Neural cell (in vitro differentiated cells): Measurements from ENCODE around the gene AQP9. TPM values are rescaled to one million over a fixed set of nuclear protein-coding genes. Genes with fewer than 3 reads are reported as not detected.

Experiments used
- H2AFZ ChIP-seq: fragments of 200-600, 300-800 bp; sonication (generic), shearing (Covaris generic); 2 replicates; pipeline ENCODE4 v1.6.0; 2014; ENCODE audit warnings: low read depth, mild to moderate bottlenecking, antibody characterized with exemption, low read length, moderate library complexity
- H3F3A ChIP-seq: fragments of 200-600 bp; shearing (Covaris generic); 2 replicates; pipeline ENCODE4 v1.6.1; 2016; ENCODE audit warnings: mild to moderate bottlenecking, moderate library complexity, mixed read lengths, antibody characterized with exemption, low read length; ENCODE audit not compliant: insufficient read depth, poor library complexity, severe bottlenecking
- H3K27ac ChIP-seq: fragments of 200-600, 300-800 bp; sonication (generic), shearing (Covaris generic); 2 replicates; pipeline ENCODE4 v1.5.1; 2014; ENCODE audit warnings: mild to moderate bottlenecking, low read length, moderate library complexity
- H3K27me3 ChIP-seq: fragments of 300-800, 200-600 bp; sonication (generic), shearing (Covaris generic); 2 replicates; pipeline ENCODE4 v1.6.0; 2014; ENCODE audit warnings: mild to moderate bottlenecking, low read depth, low read length, moderate library complexity; ENCODE audit not compliant: insufficient read depth
- H3K36me3 ChIP-seq: fragments of 300-800, 200-600 bp; sonication (generic), shearing (Covaris generic); 2 replicates; pipeline ENCODE4 v1.5.1; 2014; ENCODE audit warnings: mild to moderate bottlenecking, antibody characterized with exemption, low read length, moderate library complexity; ENCODE audit not compliant: insufficient read depth
- H3K4me2 ChIP-seq: fragments of 300-800, 200-600 bp; sonication (generic), shearing (Covaris generic); 2 replicates; pipeline ENCODE4 v1.6.0; 2014; ENCODE audit warnings: mild to moderate bottlenecking, low read length
- H3K4me3 ChIP-seq: fragments of 300-800, 200-600 bp; sonication (generic), shearing (Covaris generic); 2 replicates; pipeline ENCODE4 v1.5.1; 2014; ENCODE audit warnings: mild to moderate bottlenecking, low read length, moderate library complexity
- H3K79me2 ChIP-seq: fragments of 200-600 bp; shearing (Covaris generic); replicated peaks from 2 replicates; pipeline ENCODE4 v1.6.0; 2014; ENCODE audit warnings: mild to moderate bottlenecking, low read length, moderate library complexity; ENCODE audit not compliant: insufficient read depth
- H3K9ac ChIP-seq: fragments of 300-800, 200-600 bp; sonication (generic), shearing (Covaris generic); 2 replicates; pipeline ENCODE4 v1.6.1; 2016; ENCODE audit warnings: mild to moderate bottlenecking, low read length, mixed read lengths
- H3K9me2 ChIP-seq: fragments of 200-600 bp; shearing (Covaris generic); 2 replicates; pipeline ENCODE4 v1.6.1; 2016; ENCODE audit warnings: mild to moderate bottlenecking, low read length, mixed read lengths; ENCODE audit not compliant: insufficient read depth
- H3K9me3 ChIP-seq: fragments of 200-600, 300-800 bp; sonication (generic), shearing (Covaris generic); 2 replicates; pipeline ENCODE4 v1.6.1; 2016; ENCODE audit warnings: mild to moderate bottlenecking, mixed run types, low read length, moderate library complexity, mixed read lengths
- H4K20me1 ChIP-seq: fragments of 200-600 bp; shearing (Covaris generic); 2 replicates; pipeline ENCODE4 v1.6.1; 2016; ENCODE audit warnings: mild to moderate bottlenecking, mixed run types; ENCODE audit not compliant: insufficient read depth
- EP300 ChIP-seq: fragments of 450-650 bp; conservative IDR thresholded peaks from 2 replicates; pipeline ENCODE4 v1.6.1; 2014; ENCODE audit warnings: antibody characterized with exemption, mild to moderate bottlenecking, moderate library complexity; ENCODE audit not compliant: poor library complexity, severe bottlenecking
- EZH2 ChIP-seq: fragments of 200-600, 300-800 bp; shearing (Covaris generic), sonication (generic); IDR thresholded peaks from 2 replicates; pipeline ENCODE4 v1.6.1; 2014; ENCODE audit warnings: antibody characterized with exemption, low read length, borderline replicate concordance, mild to moderate bottlenecking; ENCODE audit not compliant: insufficient read depth, poor library complexity, severe bottlenecking
- MXI1 ChIP-seq: fragments of 450-650 bp; conservative IDR thresholded peaks from 2 replicates; pipeline ENCODE4 v1.6.1; 2014; ENCODE audit warnings: antibody characterized with exemption, mild to moderate bottlenecking; ENCODE audit not compliant: poor library complexity, severe bottlenecking
- POLR2AphosphoS5 ChIP-seq: IDR thresholded peaks from 2 replicates; pipeline ENCODE4 v1.6.1; 2012
- RAD21 ChIP-seq: fragments of 450-650 bp; conservative IDR thresholded peaks from 2 replicates; pipeline ENCODE4 v1.6.1; 2014; ENCODE audit warnings: antibody characterized with exemption, mild to moderate bottlenecking, moderate library complexity
- SMC3 ChIP-seq: fragments of 450-650 bp; conservative IDR thresholded peaks from 2 replicates; pipeline ENCODE4 v1.6.1; 2014; ENCODE audit warnings: antibody characterized with exemption, mild to moderate bottlenecking, moderate library complexity; ENCODE audit not compliant: poor library complexity
- TAF1 ChIP-seq: IDR thresholded peaks from 2 replicates; pipeline ENCODE4 v1.6.1; 2012; ENCODE audit warnings: low read depth
- polyA plus RNA-seq: library from polyadenylated mRNA; depleted of rRNA; stranded (reverse); fragments of >200 nt; gene quantifications from 2 replicates; pipeline ENCODE4 v1.2.3, GENCODE V29; 2014
- TF ChIP-seq, protein P1 (sequence below): fragments of 450-650 bp; IDR thresholded peaks from 2 replicates; pipeline ENCODE4 v1.5.1; 2014; ENCODE audit warnings: antibody characterized with exemption, mild to moderate bottlenecking, moderate library complexity; ENCODE audit not compliant: poor library complexity, severe bottlenecking
- TF ChIP-seq, protein P2 (sequence below): IDR thresholded peaks from 2 replicates; pipeline ENCODE4 v1.6.1; 2012; ENCODE audit warnings: borderline replicate concordance

AQP9 gene
- polyA plus RNA-seq, 1 donor from 2014 or later: not detected

DNA sequence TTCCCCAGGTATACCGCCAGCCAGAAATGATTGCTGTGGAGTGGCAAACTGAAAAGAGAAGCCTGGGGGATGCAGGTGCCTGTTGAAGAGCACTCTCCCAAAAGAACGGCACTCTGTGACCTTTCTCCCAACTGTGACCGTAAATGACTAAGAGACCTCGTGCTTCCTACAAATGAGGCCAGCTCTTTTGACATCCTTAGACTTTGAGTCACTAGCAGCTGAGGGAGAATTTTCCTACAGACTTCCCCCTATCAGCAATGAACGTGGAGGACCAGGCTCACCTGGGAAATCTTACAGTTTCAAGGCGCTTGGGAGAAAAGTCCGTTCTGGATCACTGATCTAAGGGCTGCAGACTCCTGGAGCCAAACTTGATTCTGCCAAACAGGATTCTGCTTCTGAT, 8.6 kb downstream of the AQP9 start:
- H4K20me1 ChIP-seq: no peaks in the 10 kb centered on the region
- no peaks in the 10 kb centered on the region for H3K27me3 ChIP-seq
- no peaks in the 10 kb centered on the region for H3K9me3 ChIP-seq
- H2AFZ ChIP-seq: no peak overlapping the region
- H3K36me3 ChIP-seq: no peaks in the 10 kb centered on the region
- no peak overlapping the region for H3K4me3 ChIP-seq
- no peaks in the 10 kb centered on the region for H3K79me2 ChIP-seq
- no peaks in the 10 kb centered on the region for H3F3A ChIP-seq
- H3K9ac ChIP-seq: no peak overlapping the region
- no peak for TF ChIP-seq MXI1
- TF ChIP-seq, protein P1, sequence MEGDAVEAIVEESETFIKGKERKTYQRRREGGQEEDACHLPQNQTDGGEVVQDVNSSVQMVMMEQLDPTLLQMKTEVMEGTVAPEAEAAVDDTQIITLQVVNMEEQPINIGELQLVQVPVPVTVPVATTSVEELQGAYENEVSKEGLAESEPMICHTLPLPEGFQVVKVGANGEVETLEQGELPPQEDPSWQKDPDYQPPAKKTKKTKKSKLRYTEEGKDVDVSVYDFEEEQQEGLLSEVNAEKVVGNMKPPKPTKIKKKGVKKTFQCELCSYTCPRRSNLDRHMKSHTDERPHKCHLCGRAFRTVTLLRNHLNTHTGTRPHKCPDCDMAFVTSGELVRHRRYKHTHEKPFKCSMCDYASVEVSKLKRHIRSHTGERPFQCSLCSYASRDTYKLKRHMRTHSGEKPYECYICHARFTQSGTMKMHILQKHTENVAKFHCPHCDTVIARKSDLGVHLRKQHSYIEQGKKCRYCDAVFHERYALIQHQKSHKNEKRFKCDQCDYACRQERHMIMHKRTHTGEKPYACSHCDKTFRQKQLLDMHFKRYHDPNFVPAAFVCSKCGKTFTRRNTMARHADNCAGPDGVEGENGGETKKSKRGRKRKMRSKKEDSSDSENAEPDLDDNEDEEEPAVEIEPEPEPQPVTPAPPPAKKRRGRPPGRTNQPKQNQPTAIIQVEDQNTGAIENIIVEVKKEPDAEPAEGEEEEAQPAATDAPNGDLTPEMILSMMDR: no peak
- TF ChIP-seq TAF1: no peak
- no peak for TF ChIP-seq EZH2
- no peak for TF ChIP-seq SMC3
- TF ChIP-seq, protein P2, sequence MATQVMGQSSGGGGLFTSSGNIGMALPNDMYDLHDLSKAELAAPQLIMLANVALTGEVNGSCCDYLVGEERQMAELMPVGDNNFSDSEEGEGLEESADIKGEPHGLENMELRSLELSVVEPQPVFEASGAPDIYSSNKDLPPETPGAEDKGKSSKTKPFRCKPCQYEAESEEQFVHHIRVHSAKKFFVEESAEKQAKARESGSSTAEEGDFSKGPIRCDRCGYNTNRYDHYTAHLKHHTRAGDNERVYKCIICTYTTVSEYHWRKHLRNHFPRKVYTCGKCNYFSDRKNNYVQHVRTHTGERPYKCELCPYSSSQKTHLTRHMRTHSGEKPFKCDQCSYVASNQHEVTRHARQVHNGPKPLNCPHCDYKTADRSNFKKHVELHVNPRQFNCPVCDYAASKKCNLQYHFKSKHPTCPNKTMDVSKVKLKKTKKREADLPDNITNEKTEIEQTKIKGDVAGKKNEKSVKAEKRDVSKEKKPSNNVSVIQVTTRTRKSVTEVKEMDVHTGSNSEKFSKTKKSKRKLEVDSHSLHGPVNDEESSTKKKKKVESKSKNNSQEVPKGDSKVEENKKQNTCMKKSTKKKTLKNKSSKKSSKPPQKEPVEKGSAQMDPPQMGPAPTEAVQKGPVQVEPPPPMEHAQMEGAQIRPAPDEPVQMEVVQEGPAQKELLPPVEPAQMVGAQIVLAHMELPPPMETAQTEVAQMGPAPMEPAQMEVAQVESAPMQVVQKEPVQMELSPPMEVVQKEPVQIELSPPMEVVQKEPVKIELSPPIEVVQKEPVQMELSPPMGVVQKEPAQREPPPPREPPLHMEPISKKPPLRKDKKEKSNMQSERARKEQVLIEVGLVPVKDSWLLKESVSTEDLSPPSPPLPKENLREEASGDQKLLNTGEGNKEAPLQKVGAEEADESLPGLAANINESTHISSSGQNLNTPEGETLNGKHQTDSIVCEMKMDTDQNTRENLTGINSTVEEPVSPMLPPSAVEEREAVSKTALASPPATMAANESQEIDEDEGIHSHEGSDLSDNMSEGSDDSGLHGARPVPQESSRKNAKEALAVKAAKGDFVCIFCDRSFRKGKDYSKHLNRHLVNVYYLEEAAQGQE: no peak
- TF ChIP-seq RAD21: no peak
- TF ChIP-seq EP300: no peak
- TF ChIP-seq POLR2AphosphoS5: no peak
- H3K4me2 ChIP-seq: no peak overlapping the region
- H3K27ac ChIP-seq: no peak overlapping the region
- H3K9me2 ChIP-seq: no peaks in the 10 kb centered on the region

DNA sequence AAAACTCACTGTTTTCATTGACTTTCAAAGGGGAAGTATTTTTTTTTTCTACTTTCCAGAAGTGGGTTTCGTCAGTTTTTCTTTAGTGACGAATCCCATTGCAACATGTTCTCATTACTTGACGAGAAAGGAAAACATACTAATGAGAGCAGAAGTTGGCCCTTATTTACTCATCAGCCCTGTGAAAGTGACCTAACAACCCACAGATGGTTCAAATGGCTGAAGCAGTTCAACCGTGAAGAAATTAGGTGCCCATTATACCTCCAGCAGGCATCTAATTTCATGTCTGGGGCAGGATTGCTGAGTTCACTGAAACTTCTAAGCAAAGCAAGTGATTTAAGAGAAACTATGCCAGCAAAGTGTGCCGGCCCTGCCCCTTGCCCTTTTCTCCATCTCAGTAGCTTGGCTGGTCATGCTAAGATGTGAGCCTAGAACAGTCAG, 9.0 kb downstream of the AQP9 start:
- Histone ChIP-seq H3F3A (no peaks in the 10 kb centered on the region), H3K27ac (no peak overlapping the region), H3K9me2 (no peaks in the 10 kb centered on the region)

DNA sequence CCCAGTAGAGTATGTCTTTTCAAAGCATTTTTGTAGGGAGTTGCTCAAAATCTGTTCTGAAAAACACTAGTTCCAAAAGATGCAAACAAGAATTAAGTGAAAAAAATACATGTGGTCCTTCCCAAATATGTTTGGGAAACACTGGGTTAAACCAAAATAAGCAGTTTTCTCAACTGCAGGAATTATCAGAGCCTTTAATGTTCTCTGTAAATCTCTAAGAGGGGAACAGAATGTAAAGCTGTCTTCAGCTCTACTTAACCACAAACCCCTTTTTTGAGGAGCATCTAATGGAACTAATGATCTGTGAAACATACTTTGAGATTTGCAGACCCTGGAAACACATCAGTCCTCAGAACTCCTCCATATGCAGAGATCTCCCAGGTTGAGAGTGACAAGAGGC, 9.9 kb downstream of the AQP9 start:
- Histone ChIP-seq H2AFZ (no peak overlapping the region), H3K9me2 (no peaks in the 10 kb centered on the region), H3F3A (no peaks in the 10 kb centered on the region), H3K27ac (no peak overlapping the region), H3K27me3 (no peaks in the 10 kb centered on the region), H3K4me2 (no peak overlapping the region), H3K9me3 (no peaks in the 10 kb centered on the region), H3K36me3 (no peaks in the 10 kb centered on the region), H4K20me1 (no peaks in the 10 kb centered on the region), H3K79me2 (no peaks in the 10 kb centered on the region), H3K4me3 (no peak overlapping the region), H3K9ac (no peak overlapping the region)
- no peak for TF ChIP-seq SMC3
- no peak for TF ChIP-seq RAD21
- TF ChIP-seq, protein P1: no peak
- TF ChIP-seq TAF1: no peak
- TF ChIP-seq MXI1: no peak
- TF ChIP-seq EP300: no peak
- TF ChIP-seq, protein P2: no peak

More for the DNA sequence above, 9.0 kb downstream of the AQP9 start:
- no peak overlapping the region for H3K4me2 ChIP-seq
- H4K20me1 ChIP-seq: no peaks in the 10 kb centered on the region
- H3K4me3 ChIP-seq: no peak overlapping the region
- no peak for TF ChIP-seq POLR2AphosphoS5
- no peak overlapping the region for H3K9ac ChIP-seq
- no peaks in the 10 kb centered on the region for H3K36me3 ChIP-seq
- no peaks in the 10 kb centered on the region for H3K27me3 ChIP-seq
- H3K79me2 ChIP-seq: no peaks in the 10 kb centered on the region
- no peak overlapping the region for H2AFZ ChIP-seq
- H3K9me3 ChIP-seq: no peaks in the 10 kb centered on the region
